GM12892 (cell line): ENCODE results near the gene PEX11A.

ENCODE experiments used
- POLR2A ChIP-seq: IDR thresholded peaks from 2 replicates; pipeline ENCODE4 v1.6.1; 2011; ENCODE audit warnings: low read depth, low read length, control low read depth
- POLR2AphosphoS5 ChIP-seq: IDR thresholded peaks from 2 replicates; pipeline ENCODE4 v1.6.1; 2011; ENCODE audit warnings: low read depth, low read length, control low read depth
- TAF1 ChIP-seq: IDR thresholded peaks from 2 replicates; pipeline ENCODE4 v1.6.1; 2011; ENCODE audit warnings: low read depth, mild to moderate bottlenecking, control low read depth, low read length, borderline replicate concordance

DNA sequence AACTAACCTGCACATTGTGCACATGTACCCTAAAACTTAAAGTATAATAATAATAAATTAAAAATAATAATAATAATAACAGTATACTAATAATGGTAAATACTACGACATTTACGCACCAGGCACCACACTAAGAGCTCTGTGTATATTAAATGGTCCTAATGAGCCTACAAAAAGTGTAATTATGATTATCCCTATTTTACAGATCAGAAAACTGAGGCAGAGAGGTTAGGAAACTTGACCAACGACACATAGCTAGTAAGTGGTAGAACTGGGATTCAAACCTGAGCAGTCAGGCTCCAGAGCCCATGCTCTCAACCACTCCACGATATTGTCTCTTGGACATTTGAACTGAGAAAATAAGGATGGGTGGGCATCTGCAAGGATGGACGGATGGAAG is 50.3 kb downstream of the PEX11A start:
- TF ChIP-seq POLR2AphosphoS5: no peak
- TF ChIP-seq POLR2A: no peak
- no peak for TF ChIP-seq TAF1
